ENCODE data around the gene GARRE1.

- TF ChIP-seq CTCF (IDR thresholded peaks at IDR 0.05) (no peak), POLR2AphosphoS5 (IDR thresholded peaks at IDR 0.05; ENCODE audit: insufficient read depth in 1 of 2, low read depth in 1 of 2) (no peak)
Measured at GRCh38 chr19:34225659-34226015, 28.7 kb upstream of the GARRE1 start.

Measured in vagina (tissue), 2 donors.